Ovary (tissue), 3 donors: ENCODE data around the gene PCNA.

Experiments used
- EP300 ChIP-seq: sonication (generic); formaldehyde crosslinking; IDR thresholded peaks from one replicate; pipeline ENCODE4 v1.6.1; 2017; ENCODE audit warnings: antibody characterized with exemption
- POLR2A ChIP-seq: fragments of 450-650 bp; IDR thresholded peaks from one replicate; pipeline ENCODE4 v1.6.1; 2017; ENCODE audit warnings: antibody characterized with exemption, mild to moderate bottlenecking, moderate library complexity
- TF ChIP-seq, protein P1 (sequence below), 3 donors: fragments of 450-650 bp in 2 of 3; fragments of 200-600 bp in 1 of 3; IDR thresholded peaks; one replicate each; pipeline versions ENCODE4 v1.5.1 to v1.8.0; 2016 to 2022; ENCODE audit warnings: antibody characterized with exemption in 3 of 3, mild to moderate bottlenecking in 1 of 3
- donor health status: DM: no; HTN: no; CAD: no.

- TF ChIP-seq, protein P1, sequence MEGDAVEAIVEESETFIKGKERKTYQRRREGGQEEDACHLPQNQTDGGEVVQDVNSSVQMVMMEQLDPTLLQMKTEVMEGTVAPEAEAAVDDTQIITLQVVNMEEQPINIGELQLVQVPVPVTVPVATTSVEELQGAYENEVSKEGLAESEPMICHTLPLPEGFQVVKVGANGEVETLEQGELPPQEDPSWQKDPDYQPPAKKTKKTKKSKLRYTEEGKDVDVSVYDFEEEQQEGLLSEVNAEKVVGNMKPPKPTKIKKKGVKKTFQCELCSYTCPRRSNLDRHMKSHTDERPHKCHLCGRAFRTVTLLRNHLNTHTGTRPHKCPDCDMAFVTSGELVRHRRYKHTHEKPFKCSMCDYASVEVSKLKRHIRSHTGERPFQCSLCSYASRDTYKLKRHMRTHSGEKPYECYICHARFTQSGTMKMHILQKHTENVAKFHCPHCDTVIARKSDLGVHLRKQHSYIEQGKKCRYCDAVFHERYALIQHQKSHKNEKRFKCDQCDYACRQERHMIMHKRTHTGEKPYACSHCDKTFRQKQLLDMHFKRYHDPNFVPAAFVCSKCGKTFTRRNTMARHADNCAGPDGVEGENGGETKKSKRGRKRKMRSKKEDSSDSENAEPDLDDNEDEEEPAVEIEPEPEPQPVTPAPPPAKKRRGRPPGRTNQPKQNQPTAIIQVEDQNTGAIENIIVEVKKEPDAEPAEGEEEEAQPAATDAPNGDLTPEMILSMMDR (IDR thresholded peaks at IDR 0.05), result no peak
- TF ChIP-seq POLR2A (no peak), EP300 (no peak)
Observed at GRCh38 chr20:5118220-5119142, 1.3 kb downstream of the PCNA start.
